HG03457 (cell line): Measurements from ENCODE around the gene BST2.

Experiments
- ATAC-seq: cut with Tn5 transposase; IDR thresholded peaks from one replicate; pipeline ENCODE4 v1.9.1; 2021; ENCODE audit warnings: moderate number of reproducible peaks; ENCODE audit not compliant: unreplicated experiment

BST2 gene

GRCh38 chr19:17419621-17420474 is 14.4 kb upstream of the BST2 start, which contains the start of gene MVB12A:
Gene MVB12A (plus strand): TSS chr19:17420047. CDS start chr19:17420136, 89 bp downstream.
- peak; percentile 60 for ATAC-seq

- ATAC-seq: no peak
These were observed 13.8 kb upstream of the BST2 start for GRCh38 chr19:17419154-17419620.

- ATAC-seq: no peak
These were observed 13.3 kb upstream of the BST2 start for GRCh38 chr19:17418710-17419109.

GRCh38 chr19:17415121-17415520 is 9.7 kb upstream of the BST2 start:
- no peak for ATAC-seq

- no peak for ATAC-seq
These were observed 8.7 kb upstream of the BST2 start for GRCh38 chr19:17414097-17414496.

- no peak for ATAC-seq
These were observed 6.4 kb upstream of the BST2 start for GRCh38 chr19:17411801-17412200.

- no peak for ATAC-seq
These were observed 4.6 kb upstream of the BST2 start for GRCh38 chr19:17409990-17410389.

GRCh38 chr19:17406887-17407196 is 1.4 kb upstream of the BST2 start:
- no peak for ATAC-seq

- ATAC-seq: no peak
These were observed 836 bp upstream of the BST2 start for GRCh38 chr19:17406046-17406886.

GRCh38 chr19:17404621-17405249 is 695 bp downstream of the BST2 start:
- ATAC-seq: no peak

- ATAC-seq: no peak
These were observed 1.4 kb downstream of the BST2 start for GRCh38 chr19:17404015-17404414.

- ATAC-seq: no peak
These were observed 2.2 kb downstream of the BST2 start for GRCh38 chr19:17402982-17403855.

GRCh38 chr19:17401628-17402027 is 3.8 kb downstream of the BST2 start:
- no peak for ATAC-seq

GRCh38 chr19:17398902-17399527 is 6.4 kb downstream of the BST2 start:
- no peak for ATAC-seq

- ATAC-seq: no peak
These were observed 10.5 kb downstream of the BST2 start for GRCh38 chr19:17394891-17395415.

GRCh38 chr19:17393914-17394313 is 11.5 kb downstream of the BST2 start, which contains the start of gene CCDC194:
Gene CCDC194 (minus strand): TSS chr19:17394196. CDS start chr19:17394158, 38 bp downstream.
- ATAC-seq: no peak

GRCh38 chr19:17393002-17393401 is 12.4 kb downstream of the BST2 start:
- ATAC-seq: no peak

- no peak for ATAC-seq
These were observed 13.9 kb downstream of the BST2 start for GRCh38 chr19:17391371-17392151.
